G401 (cell line): ENCODE measurements around the gene RALGAPB. TPM values are rescaled to one million over a fixed set of nuclear protein-coding genes. Genes with fewer than 3 reads are reported as not detected.
"Not testable (repeated sequence)": the region's sequence is repeated elsewhere in the genome, so short reads cannot be mapped to it uniquely, and the experiment has no call there.

Experiments
- DNase-seq: peaks from one replicate; pipeline ENCODE4 v3.0.0-alpha.2; 2015; ENCODE audit warnings: low spot score
- in situ Hi-C: cut with HindIII; loops from 2 replicates; pipeline ENCODE4 v1.10.0; 2016; ENCODE audit warnings: low sequenced_read_pairs, mixed read lengths
- total RNA-seq: library from RNA; depleted of rRNA; stranded (reverse); fragments of >200 nt; shearing (Covaris generic); gene quantifications from 2 replicates; pipeline ENCODE4 v1.2.3, GENCODE V29; 2014

Gene RALGAPB
- total RNA-seq, 1 experiment from 2014 or later = 8.7 TPM

GRCh38 chr20:38445901-38446425 is 26.7 kb upstream of the RALGAPB start:
- in situ Hi-C loops = no loop called here
- DNase-seq = no peak

GRCh38 chr20:38446441-38447209 is 26.0 kb upstream of the RALGAPB start:
- DNase-seq = peak; percentile 88
- in situ Hi-C loops = no loop called here

GRCh38 chr20:38447251-38447661 is 25.4 kb upstream of the RALGAPB start:
- in situ Hi-C loops = no loop called here
- DNase-seq = no peak

GRCh38 chr20:38447931-38448675 is 24.5 kb upstream of the RALGAPB start:
- in situ Hi-C loops = no loop called here
- DNase-seq = no peak

GRCh38 chr20:38449046-38449445 is 23.6 kb upstream of the RALGAPB start:
- no peak for DNase-seq
- in situ Hi-C loops = no loop called here

- in situ Hi-C loops = no loop called here
- no peak for DNase-seq
These were observed 22.1 kb upstream of the RALGAPB start for GRCh38 chr20:38450412-38450975.

GRCh38 chr20:38452880-38453624 is 19.6 kb upstream of the RALGAPB start:
- no peak for DNase-seq
- in situ Hi-C loops = no loop called here

- in situ Hi-C loops = no loop called here
- no peak for DNase-seq
These were observed 18.7 kb upstream of the RALGAPB start for GRCh38 chr20:38453941-38454340.

- DNase-seq = no peak
- in situ Hi-C loops = no loop called here
These were observed 17.8 kb upstream of the RALGAPB start for GRCh38 chr20:38454556-38455473.

- no peak for DNase-seq
- in situ Hi-C loops = no loop called here
These were observed 14.3 kb upstream of the RALGAPB start for GRCh38 chr20:38458314-38458713.

GRCh38 chr20:38460040-38460623 is 12.5 kb upstream of the RALGAPB start:
- peak; percentile 46 for DNase-seq
- in situ Hi-C loops = no loop called here

- DNase-seq, in situ Hi-C loops: not testable (repeated sequence)
These were observed 12.0 kb upstream of the RALGAPB start for GRCh38 chr20:38460631-38461030.

- in situ Hi-C loops = not testable (repeated sequence)
These were observed 11.5 kb upstream of the RALGAPB start for GRCh38 chr20:38461167-38461566.

GRCh38 chr20:38461569-38461968 is 11.1 kb upstream of the RALGAPB start:
- in situ Hi-C loops, DNase-seq: not testable (repeated sequence)

More at GRCh38 chr20:38461167-38461566, 11.5 kb upstream of the RALGAPB start:
- DNase-seq = not testable (repeated sequence)

- DNase-seq = peak; percentile 96
- in situ Hi-C loops = no loop called here
These were observed 6.5 kb upstream of the RALGAPB start for GRCh38 chr20:38466171-38466570.

GRCh38 chr20:38466983-38467382 is 5.7 kb upstream of the RALGAPB start:
- in situ Hi-C loops = no loop called here
- DNase-seq = no peak

GRCh38 chr20:38471245-38471644 is 1.4 kb upstream of the RALGAPB start:
- DNase-seq = no peak
- in situ Hi-C loops = no loop called here

- in situ Hi-C loops = no loop called here
- no peak for DNase-seq
These were observed 593 bp upstream of the RALGAPB start for GRCh38 chr20:38471987-38472512.
